CD4-positive, alpha-beta T cell (primary cell): ENCODE measurements around the gene ANKZF1. TPM values are rescaled to one million over a fixed set of nuclear protein-coding genes. Genes with fewer than 3 reads are reported as not detected.

Experiments
- ATAC-seq: fragments of 200-7000 bp; cut with Tn5 transposase; one replicate; pipeline ENCODE4 v1.10.0; 2022; ENCODE audit warnings: mild to moderate bottlenecking; ENCODE audit not compliant: poor library complexity
- CTCF ChIA-PET: fragments of 350-600 bp; sonication (Branson Sonifier 250); formaldehyde crosslinking; loops from one replicate; lab custom pipeline; 2021; ENCODE audit warnings: antibody characterized with exemption, inconsistent platforms; lab: Charles Lee
- POLR2A ChIA-PET: fragments of 350-600 bp; sonication (Branson Sonifier 250); formaldehyde crosslinking; loops from one replicate; lab custom pipeline; 2021; ENCODE audit warnings: antibody characterized with exemption, inconsistent platforms; lab: Charles Lee
- DNase-seq, 14 experiments: peaks; one replicate each; pipeline ENCODE4 v3.0.0-alpha.2; 2013 to 2020; ENCODE audit warnings: mixed read lengths in 2 of 14
- H3K27ac ChIP-seq, 2 donors: one replicate each; pipeline versions ENCODE4 v1.5.1 to v1.7.0; 2013; ENCODE audit warnings: low read length in 2 of 2, low read depth in 1 of 2, mild to moderate bottlenecking in 1 of 2
- H3K27me3 ChIP-seq, 2 experiments: 1 replicate in 1 of 2; 2 replicates in 1 of 2; pipeline versions ENCODE4 v1.6.1 to v1.7.0; 2013; ENCODE audit warnings: low read length in 2 of 2, control low read depth in 1 of 2, mild to moderate bottlenecking in 1 of 2, moderate library complexity in 1 of 2; ENCODE audit not compliant: insufficient read depth in 2 of 2, control insufficient read depth in 1 of 2
- H3K36me3 ChIP-seq: one replicate; pipeline ENCODE4 v1.6.1; 2013; ENCODE audit warnings: low read length, control low read depth; ENCODE audit not compliant: insufficient read depth
- H3K4me1 ChIP-seq: one replicate; pipeline ENCODE4 v1.6.1; 2013; ENCODE audit warnings: low read length, control low read depth; ENCODE audit not compliant: insufficient read depth
- H3K4me3 ChIP-seq: one replicate; pipeline ENCODE4 v1.5.1; 2013; ENCODE audit warnings: mild to moderate bottlenecking, low read length, moderate library complexity
- H3K9me3 ChIP-seq, 2 experiments: 1 replicate in 1 of 2; 2 replicates in 1 of 2; pipeline versions ENCODE4 v1.6.1 to v1.7.0; 2013; ENCODE audit warnings: low read length in 2 of 2, mild to moderate bottlenecking in 2 of 2, control low read depth in 1 of 2, moderate library complexity in 1 of 2; ENCODE audit not compliant: control insufficient read depth in 1 of 2, insufficient read depth in 1 of 2
- H3K27ac Mint-ChIP-seq: one replicate; pipeline ENCODE4 v1.8.0; 2020; ENCODE audit warnings: mixed read lengths
- H3K27me3 Mint-ChIP-seq: one replicate; pipeline ENCODE4 v1.8.0; 2021; ENCODE audit warnings: mixed read lengths
- H3K36me3 Mint-ChIP-seq: one replicate; pipeline ENCODE4 v1.8.0; 2021; ENCODE audit warnings: low read depth, mixed read lengths
- H3K4me1 Mint-ChIP-seq: one replicate; pipeline ENCODE4 v1.8.0; 2021; ENCODE audit warnings: low read depth, mixed read lengths
- H3K4me3 Mint-ChIP-seq: one replicate; pipeline ENCODE4 v1.8.0; 2020; ENCODE audit warnings: mild to moderate bottlenecking, mixed read lengths
- H3K9me3 Mint-ChIP-seq: one replicate; pipeline ENCODE4 v1.8.0; 2020; ENCODE audit warnings: mixed read lengths
- CTCF ChIP-seq: fragments of 200-600 bp; IDR thresholded peaks from one replicate; pipeline ENCODE4 v1.8.0; 2022; ENCODE audit warnings: antibody characterized with exemption, mild to moderate bottlenecking
- intact Hi-C, 2 experiments: fragments of 100-400 bp; cut with DNase I in 1 of 2; cut with micrococcal nuclease in 1 of 2; formaldehyde crosslinking; loops; one replicate each; pipeline versions ENCODE4 v1.15.1 to v1.9.0; 2023 to 2025; cut with DNase I, micrococcal nuclease
- total RNA-seq, 174 experiments: library from RNA in 2 of 174; stranded (reverse) in 2 of 174; gene quantifications; one replicate each; pipeline ENCODE4 v1.2.3 and lab custom pipeline; 2021 to 2026

ANKZF1 gene
- total RNA-seq, 2 experiments from 2014 or later = 128 to 135 TPM

GRCh38 chr2:219182331-219183150 lies 47.1 kb upstream of the ANKZF1 start:
- DNase-seq (peak in 1 of 14 experiments; percentile 39), ATAC-seq (no peak)
- H3K27ac ChIP-seq = peak overlapping the region; percentile 3 to 29
- Mint-ChIP-seq H3K4me3 (peak overlapping the region; percentile 62), H3K9me3 (no peaks in the 10 kb centered on the region), H3K27ac (peak overlapping the region; percentile 69), H3K27me3 (no peaks in the 10 kb centered on the region), H3K4me1 (peaks cover 59% of the 10 kb centered on the region), H3K36me3 (peaks cover 80% of the 10 kb centered on the region)
- POLR2A ChIA-PET = interaction anchor here (1.0 to 4.4 kb wide), 5 partner anchors 10 to 47 kb away, joined by 3 to 41 read pairs (median 7); partner anchors contain the start of genes ANKZF1, ATG9A and ZFAND2B
- no peak overlapping the region for H3K4me3 ChIP-seq
- peaks cover 54% of the 10 kb centered on the region for H3K36me3 ChIP-seq
- no peak for TF ChIP-seq CTCF
- H3K27me3 ChIP-seq = no peaks in the 10 kb centered on the region
- H3K9me3 ChIP-seq = no peaks in the 10 kb centered on the region
- peaks cover 51% of the 10 kb centered on the region for H3K4me1 ChIP-seq
- intact Hi-C loops = no loop called here
- CTCF ChIA-PET = interaction anchor here (0.7 to 1.3 kb wide), 2 partner anchors 11 to 23 kb away, joined by 3 to 4 read pairs; partner anchors contain the start of gene NHEJ1

GRCh38 chr2:219183151-219183772 lies 46.3 kb upstream of the ANKZF1 start:
- peak overlapping the region; percentile 62 for H3K4me3 Mint-ChIP-seq
- peak overlapping the region; percentile 69 for H3K27ac Mint-ChIP-seq
- Histone ChIP-seq H3K9me3 (no peaks in the 10 kb centered on the region), H3K27me3 (no peaks in the 10 kb centered on the region), H3K4me1 (peaks cover 48% of the 10 kb centered on the region), H3K36me3 (peaks cover 54% of the 10 kb centered on the region), H3K27ac (peak overlapping the region in 1 of 2 donors; percentile 3), H3K4me3 (no peak overlapping the region)
- DNase-seq = no peak
- no peaks in the 10 kb centered on the region for H3K9me3 Mint-ChIP-seq
- H3K36me3 Mint-ChIP-seq = peaks cover 76% of the 10 kb centered on the region
- intact Hi-C loops = no loop called here
- peaks cover 56% of the 10 kb centered on the region for H3K4me1 Mint-ChIP-seq
- no peaks in the 10 kb centered on the region for H3K27me3 Mint-ChIP-seq
- TF ChIP-seq CTCF = no peak
- CTCF ChIA-PET = interaction anchor here (0.7 to 2.7 kb wide), 3 partner anchors 12 to 28 kb away, joined by 3 to 8 read pairs (median 4); partner anchors contain the start of gene NHEJ1
- POLR2A ChIA-PET = interaction anchor here (0.8 to 4.4 kb wide), 3 partner anchors 17 to 24 kb away, joined by 3 to 41 read pairs (median 12); partner anchors contain the start of gene ZFAND2B
- ATAC-seq = no peak

- no peaks in the 10 kb centered on the region for H3K27me3 ChIP-seq
- no peak overlapping the region for H3K4me3 Mint-ChIP-seq
- DNase-seq (no peak), ATAC-seq (no peak)
- H3K27ac ChIP-seq = no peak overlapping the region
- ChIA-PET CTCF (interaction anchor here (0.9 to 2.7 kb wide), 4 partner anchors 12 to 111 kb away, joined by 3 to 8 read pairs (median 4); no protein-coding TSS in a partner anchor), POLR2A (interaction anchor here (1.4 kb wide), 1 partner anchor 13 kb away, joined by 6 read pairs; no protein-coding TSS in a partner anchor)
- no peaks in the 10 kb centered on the region for H3K27me3 Mint-ChIP-seq
- intact Hi-C loops = no loop called here
- H3K36me3 ChIP-seq = peaks cover 54% of the 10 kb centered on the region
- peaks cover 42% of the 10 kb centered on the region for H3K4me1 ChIP-seq
- TF ChIP-seq CTCF = no peak
- peak overlapping the region; percentile 69 for H3K27ac Mint-ChIP-seq
- no peaks in the 10 kb centered on the region for H3K9me3 ChIP-seq
- peaks cover 49% of the 10 kb centered on the region for H3K4me1 Mint-ChIP-seq
- H3K9me3 Mint-ChIP-seq = no peaks in the 10 kb centered on the region
- no peak overlapping the region for H3K4me3 ChIP-seq
- H3K36me3 Mint-ChIP-seq = peaks cover 69% of the 10 kb centered on the region
Observed at GRCh38 chr2:219184121-219184520, 45.5 kb upstream of the ANKZF1 start.
